ENCODE results near the gene ZNF683. TPM values are rescaled to one million over a fixed set of nuclear protein-coding genes. Genes with fewer than 3 reads are reported as not detected.

The ZNF683 gene
- total RNA-seq, 1 donor from 2014 or later: not detected

DNA sequence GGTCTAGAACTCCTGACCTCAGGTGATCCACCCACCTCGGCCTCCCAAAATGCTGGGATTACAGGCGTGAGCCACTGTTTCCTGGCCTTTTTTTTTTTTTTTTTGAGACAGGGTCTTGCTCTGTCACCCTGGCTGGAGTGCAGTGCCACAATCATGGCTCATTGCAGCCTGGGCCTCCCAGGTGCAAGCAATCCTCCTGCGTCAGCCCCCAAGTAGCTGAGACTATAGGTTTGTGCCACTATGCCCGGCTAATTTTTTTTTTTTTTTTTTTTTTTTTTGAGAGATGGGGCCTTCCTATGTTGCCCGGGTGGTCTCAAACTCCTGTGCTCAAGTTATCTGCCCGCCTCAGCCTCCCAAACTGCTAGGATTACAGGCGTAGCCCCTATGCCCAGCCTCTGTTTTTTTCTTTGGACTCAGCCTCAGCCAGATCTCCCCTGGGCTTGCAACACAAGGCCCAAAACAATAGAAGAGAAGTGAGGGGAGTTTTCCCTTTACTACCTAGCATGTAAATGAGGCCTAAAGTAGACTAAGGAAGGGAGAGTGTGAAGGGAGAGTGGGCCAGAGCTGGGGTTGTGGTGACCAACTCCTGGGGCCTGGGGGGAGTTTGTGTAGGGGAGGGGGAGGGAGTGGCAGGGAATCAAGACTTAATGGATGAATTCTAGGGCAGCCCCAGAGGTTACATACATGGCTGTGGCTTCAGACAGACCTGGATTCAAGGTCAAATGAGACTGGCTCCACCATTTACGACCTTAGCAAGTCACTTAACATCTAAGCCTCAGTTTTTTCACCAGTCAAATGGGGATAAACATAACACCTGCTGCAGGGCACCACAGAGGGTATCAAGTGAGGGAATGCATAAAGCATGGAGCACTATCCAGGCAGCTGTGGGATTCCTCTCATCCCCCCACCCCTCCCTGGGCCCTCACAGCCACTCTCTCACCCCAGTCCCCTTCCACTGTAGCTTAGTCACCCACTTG is 56.4 kb downstream of the ZNF683 start:
- Histone ChIP-seq H3K27me3 (ENCODE audit: control insufficient read depth in 3 of 3, insufficient read depth in 3 of 3, low read length in 3 of 3) (peaks cover 0 to 8% (median 6%) of the 10 kb centered on the region in 3 donors), H3K4me1 (ENCODE audit: control insufficient read depth in 3 of 3, insufficient read depth in 3 of 3, low read length in 3 of 3) (peaks cover 3 to 6% (median 5%) of the 10 kb centered on the region in 3 donors), H3K27ac (ENCODE audit: low read depth, low read length) (no peak overlapping the region), H3K4me3 (ENCODE audit: low read length in 3 of 3) (no peak overlapping the region), H3K9me3 (ENCODE audit: control insufficient read depth in 3 of 3, low read length in 3 of 3) (no peaks in the 10 kb centered on the region), H3K9ac (ENCODE audit: low read depth in 1 of 3, low read length in 3 of 3) (no peak overlapping the region), H3K36me3 (ENCODE audit: control insufficient read depth in 3 of 3, insufficient read depth in 3 of 3, low read length in 3 of 3) (no peaks in the 10 kb centered on the region)

DNA sequence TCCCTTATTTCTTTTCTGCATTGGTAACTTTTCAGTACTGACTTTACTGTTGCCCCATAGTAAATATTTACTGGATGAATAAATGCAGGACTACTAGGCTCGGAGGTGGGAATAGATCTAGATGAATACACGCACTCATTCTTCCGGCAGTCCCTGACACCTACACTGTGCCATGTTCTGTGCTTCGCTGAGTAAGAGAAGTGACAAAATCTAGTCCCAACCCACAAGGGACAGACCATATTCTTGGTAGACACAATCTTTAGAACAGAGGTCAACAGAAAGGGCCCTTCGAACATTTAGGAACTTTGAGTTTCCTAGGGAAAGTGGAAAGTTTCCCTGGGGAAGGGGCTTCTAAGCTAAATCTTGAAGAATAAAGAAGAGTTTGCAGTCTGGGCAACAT is 58.0 kb downstream of the ZNF683 start:
- Histone ChIP-seq H3K27ac (ENCODE audit: low read depth, low read length) (no peak overlapping the region), H3K4me1 (ENCODE audit: control insufficient read depth in 3 of 3, insufficient read depth in 3 of 3, low read length in 3 of 3) (peaks cover 0 to 4% (median 3%) of the 10 kb centered on the region in 3 donors)

More for the DNA sequence above, 58.0 kb downstream of the ZNF683 start:
- no peak overlapping the region for H3K9ac ChIP-seq (ENCODE audit: low read depth in 1 of 3, low read length in 3 of 3)
- H3K27me3 ChIP-seq (ENCODE audit: control insufficient read depth in 3 of 3, insufficient read depth in 3 of 3, low read length in 3 of 3): no peaks in the 10 kb centered on the region
- H3K9me3 ChIP-seq (ENCODE audit: control insufficient read depth in 3 of 3, low read length in 3 of 3): no peaks in the 10 kb centered on the region
- no peaks in the 10 kb centered on the region for H3K36me3 ChIP-seq (ENCODE audit: control insufficient read depth in 3 of 3, insufficient read depth in 3 of 3, low read length in 3 of 3)
- H3K4me3 ChIP-seq (ENCODE audit: low read length in 3 of 3): no peak overlapping the region

Other genes with a start within 250 kb of the ZNF683 start
- gene FAM110D, start 213.7 kb downstream of the ZNF683 start, total RNA-seq: 1.0 TPM
- not detected for gene C1orf232, start 203.8 kb downstream of the ZNF683 start, total RNA-seq
- 21.9 TPM for gene ZNF593, start 202.8 kb downstream of the ZNF683 start, total RNA-seq
- not detected for gene ZNF593OS, start 200.9 kb downstream of the ZNF683 start, total RNA-seq
- gene CNKSR1, start 195.3 kb downstream of the ZNF683 start, total RNA-seq: not detected
- gene CATSPER4, start 182.1 kb downstream of the ZNF683 start, total RNA-seq: not detected
- gene CEP85, start 138.6 kb downstream of the ZNF683 start, total RNA-seq: 25.1 TPM
- 4.2 TPM for gene SH3BGRL3, start 92.7 kb downstream of the ZNF683 start, total RNA-seq
- gene UBXN11, start 66.1 kb downstream of the ZNF683 start, total RNA-seq: 2.1 TPM
- gene CD52, start 54.8 kb downstream of the ZNF683 start, total RNA-seq: not detected
- gene CRYBG2, start 18.6 kb downstream of the ZNF683 start, total RNA-seq: not detected
- not detected for gene LIN28A, start 38.1 kb upstream of the ZNF683 start, total RNA-seq
- gene DHDDS, start 59.6 kb upstream of the ZNF683 start, total RNA-seq: 23.5 TPM
- gene HMGN2, start 99.7 kb upstream of the ZNF683 start, total RNA-seq: 362 TPM
- 8.9 TPM for gene RPS6KA1, start 157.0 kb upstream of the ZNF683 start, total RNA-seq

Measured in skeletal muscle tissue (tissue), 4 donors.